Aorta (tissue), 5 donors: ENCODE data around the gene CYYR1. TPM values are rescaled to one million over a fixed set of nuclear protein-coding genes. Genes with fewer than 3 reads are reported as not detected.

Experiments used
- ATAC-seq: fragments of 200-7000 bp; cut with Tn5 transposase; one replicate; pipeline ENCODE4 v1.9.1; 2022; ENCODE audit warnings: moderate library complexity; ENCODE audit not compliant: low FRiP score
- DNase-seq, 2 donors: peaks; one replicate each; pipeline ENCODE4 v3.0.0-alpha.2; 2020
- H3K27ac ChIP-seq, 2 donors: one replicate each; pipeline ENCODE4 v1.5.1; 2013; ENCODE audit warnings: low read length in 2 of 2, mild to moderate bottlenecking in 2 of 2, moderate library complexity in 2 of 2, control low read depth in 1 of 2, inconsistent platforms in 1 of 2, low read depth in 1 of 2
- H3K27me3 ChIP-seq, 2 donors: one replicate each; pipeline ENCODE4 v1.6.1; 2013; ENCODE audit warnings: control low read depth in 1 of 2, low read length in 1 of 2, mild to moderate bottlenecking in 1 of 2, moderate library complexity in 1 of 2; ENCODE audit not compliant: insufficient read depth in 2 of 2, control insufficient read depth in 1 of 2
- H3K36me3 ChIP-seq, 2 donors: one replicate each; pipeline ENCODE4 v1.6.1; 2013; ENCODE audit warnings: control low read depth in 1 of 2, low read length in 1 of 2, mild to moderate bottlenecking in 1 of 2; ENCODE audit not compliant: insufficient read depth in 2 of 2, control insufficient read depth in 1 of 2
- H3K4me1 ChIP-seq, 2 donors: one replicate each; pipeline ENCODE4 v1.6.1; 2013; ENCODE audit warnings: low read length in 2 of 2, control low read depth in 1 of 2, mild to moderate bottlenecking in 1 of 2, moderate library complexity in 1 of 2; ENCODE audit not compliant: insufficient read depth in 2 of 2, control insufficient read depth in 1 of 2
- H3K4me3 ChIP-seq, 2 donors: one replicate each; pipeline ENCODE4 v1.5.1; 2013; ENCODE audit warnings: low read length in 2 of 2, control low read depth in 1 of 2, mild to moderate bottlenecking in 1 of 2
- H3K9me3 ChIP-seq: one replicate; pipeline ENCODE4 v1.6.1; 2013; ENCODE audit warnings: mild to moderate bottlenecking, low read length; ENCODE audit not compliant: control insufficient read depth
- WGBS, 2 donors: extraction: QIAGEN DNeasy Blood & Tissue Kit; methylation state at CpG; one replicate each; pipeline ENCODE4 v1.1.7; 2013; 5-methylcytosine and 5-hydroxymethylcytosine counted together
- intact Hi-C, 2 donors: fragments of 100-400 bp; cut with DNase I; formaldehyde crosslinking; loops; one replicate each; pipeline versions ENCODE4 v1.14.2 to v1.15.0; 2022
- polyA plus RNA-seq, 2 donors: library from polyadenylated mRNA; stranded (reverse); fragments of 200-250 nt; gene quantifications; one replicate each; pipeline ENCODE4 v1.2.3, GENCODE V29; 2013
- total RNA-seq, 2 donors: library from RNA; stranded (reverse); fragmentation: NEBNext Ultra II Directional; extraction: Animal tissue kit (Norgen Biotek cat#: 25700); gene quantifications; one replicate each; pipeline ENCODE4 v1.2.1, GENCODE V29; 2021
- donor health status: healthy with polysubstance abuse.
- donor health status: Bipolar disorder and iron deficiency.
- donor health status: DM: no; HTN: no; CAD: no.
- donor health status: DM: no; HTN: no; CAD: no.
- donor health status: DM: yes; HTN: yes; CAD: no.

CYYR1 gene
- total and polyA plus RNA-seq, 4 donors, result 1.6 to 45.8 (median 13.4) TPM

DNA sequence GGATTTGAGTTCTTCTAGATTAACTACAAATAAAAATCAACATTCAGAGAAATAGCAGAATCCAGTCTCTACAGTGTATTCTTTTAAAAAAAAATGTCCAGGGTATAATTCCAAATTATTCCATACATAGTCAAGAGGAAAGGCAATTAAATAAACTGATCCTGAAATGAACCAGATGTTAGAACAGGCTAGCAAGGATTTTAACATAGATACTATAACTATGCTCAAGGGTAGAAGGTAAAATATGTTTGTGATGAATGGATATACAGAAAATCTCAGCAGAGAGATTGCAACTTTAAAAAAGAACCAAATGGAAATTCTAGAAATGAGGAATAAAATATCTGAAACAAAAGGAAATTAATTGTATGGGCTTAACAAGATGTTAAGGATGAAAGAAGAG lies 32.4 kb downstream of the CYYR1 start:
- DNase-seq (no peak), ATAC-seq (no peak)
- Histone ChIP-seq H3K27ac (no peak overlapping the region), H3K27me3 (no peaks in the 10 kb centered on the region), H3K9me3 (no peaks in the 10 kb centered on the region), H3K4me1 (no peaks in the 10 kb centered on the region), H3K36me3 (no peaks in the 10 kb centered on the region), H3K4me3 (no peak overlapping the region)
- intact Hi-C loops, result no loop called here

- Histone ChIP-seq H3K27me3 (no peaks in the 10 kb centered on the region), H3K27ac (no peak overlapping the region), H3K4me3 (no peak overlapping the region), H3K4me1 (no peaks in the 10 kb centered on the region), H3K9me3 (no peaks in the 10 kb centered on the region), H3K36me3 (no peaks in the 10 kb centered on the region)
- no peak for DNase-seq
- intact Hi-C loops, result no loop called here
- no peak for ATAC-seq
- 94 to 95% methylated on average over 2 of the region's 2 CpGs for WGBS, 2 donors
These were observed 33.5 kb downstream of the CYYR1 start for GRCh38 chr21:26539566-26539965.

- DNase-seq (no peak), ATAC-seq (no peak)
- H3K9me3 ChIP-seq, result no peaks in the 10 kb centered on the region
- H3K27me3 ChIP-seq, result no peaks in the 10 kb centered on the region
- intact Hi-C loops, result no loop called here
- H3K27ac ChIP-seq, result no peak overlapping the region
- H3K4me3 ChIP-seq, result no peak overlapping the region
- no peaks in the 10 kb centered on the region for H3K4me1 ChIP-seq
- 90 to 91% methylated on average over 4 of the region's 4 CpGs for WGBS, 2 donors
- no peaks in the 10 kb centered on the region for H3K36me3 ChIP-seq
These were observed 38.6 kb downstream of the CYYR1 start for GRCh38 chr21:26534517-26534916.

GRCh38 chr21:26532208-26532607 lies 40.9 kb downstream of the CYYR1 start:
- Histone ChIP-seq H3K27me3 (no peaks in the 10 kb centered on the region), H3K4me3 (no peak overlapping the region), H3K9me3 (no peaks in the 10 kb centered on the region), H3K4me1 (no peaks in the 10 kb centered on the region), H3K36me3 (no peaks in the 10 kb centered on the region), H3K27ac (no peak overlapping the region)
- ATAC-seq, result no peak
- intact Hi-C loops, result no loop called here
- WGBS, 2 donors, result 74 to 76% methylated on average over 2 of the region's 2 CpGs
- DNase-seq, result no peak

DNA sequence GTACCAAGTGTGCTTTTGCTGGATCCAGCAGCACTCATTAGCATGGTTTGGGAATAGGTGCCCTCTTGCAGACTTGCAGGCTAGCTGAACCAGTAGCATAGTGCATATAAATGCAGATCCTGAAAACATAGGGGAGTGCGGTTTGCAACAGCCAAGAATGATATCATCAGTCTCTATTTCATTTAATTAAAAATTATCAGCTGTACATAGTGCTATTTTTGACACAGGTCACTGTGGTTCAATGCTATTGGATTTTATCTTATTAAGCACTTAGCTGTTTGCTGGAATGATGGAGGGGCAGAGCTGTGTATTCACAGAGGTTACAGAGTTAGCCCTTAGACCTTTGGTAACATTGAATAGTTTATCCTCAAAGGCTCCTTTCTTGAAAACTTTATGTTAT lies 43.6 kb downstream of the CYYR1 start:
- WGBS, 2 donors, result 75% methylated on average over 1 of the region's 1 CpG
- Histone ChIP-seq H3K4me1 (no peaks in the 10 kb centered on the region), H3K27ac (no peak overlapping the region), H3K4me3 (no peak overlapping the region), H3K36me3 (no peaks in the 10 kb centered on the region), H3K9me3 (no peaks in the 10 kb centered on the region), H3K27me3 (no peaks in the 10 kb centered on the region)
- intact Hi-C loops, result no loop called here
- no peak for ATAC-seq
- DNase-seq, result no peak

DNA sequence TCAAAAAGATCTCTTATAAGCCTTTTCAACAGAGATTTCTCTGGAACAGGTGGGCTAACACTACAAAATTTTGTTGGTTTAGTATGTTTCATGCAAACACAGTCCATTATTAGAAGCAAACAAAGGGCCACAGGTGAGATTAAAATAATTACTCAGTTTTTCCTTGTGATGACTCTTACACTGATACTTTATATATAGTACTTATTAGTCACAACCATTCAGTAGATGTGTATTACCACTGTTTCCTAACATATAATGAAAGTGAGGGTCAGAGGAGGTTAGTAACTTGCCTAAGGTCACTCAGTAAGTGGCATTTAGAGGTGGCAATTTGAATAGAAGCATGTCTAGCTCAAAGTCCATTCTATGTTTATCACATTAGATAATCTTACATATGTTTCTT lies 44.2 kb downstream of the CYYR1 start:
- Histone ChIP-seq H3K36me3 (no peaks in the 10 kb centered on the region), H3K4me1 (no peaks in the 10 kb centered on the region), H3K4me3 (no peak overlapping the region), H3K9me3 (no peaks in the 10 kb centered on the region), H3K27me3 (no peaks in the 10 kb centered on the region), H3K27ac (no peak overlapping the region)
- intact Hi-C loops, result no loop called here
- DNase-seq (no peak), ATAC-seq (no peak)

- Histone ChIP-seq H3K27ac (no peak overlapping the region), H3K4me1 (no peaks in the 10 kb centered on the region), H3K9me3 (no peaks in the 10 kb centered on the region), H3K36me3 (no peaks in the 10 kb centered on the region), H3K27me3 (no peaks in the 10 kb centered on the region), H3K4me3 (no peak overlapping the region)
- DNase-seq, result no peak
- intact Hi-C loops, result no loop called here
- 67 to 70% methylated on average over 7 of the region's 7 CpGs for WGBS, 2 donors
- ATAC-seq, result no peak
These were observed 50.4 kb downstream of the CYYR1 start for GRCh38 chr21:26522704-26523103.

DNA sequence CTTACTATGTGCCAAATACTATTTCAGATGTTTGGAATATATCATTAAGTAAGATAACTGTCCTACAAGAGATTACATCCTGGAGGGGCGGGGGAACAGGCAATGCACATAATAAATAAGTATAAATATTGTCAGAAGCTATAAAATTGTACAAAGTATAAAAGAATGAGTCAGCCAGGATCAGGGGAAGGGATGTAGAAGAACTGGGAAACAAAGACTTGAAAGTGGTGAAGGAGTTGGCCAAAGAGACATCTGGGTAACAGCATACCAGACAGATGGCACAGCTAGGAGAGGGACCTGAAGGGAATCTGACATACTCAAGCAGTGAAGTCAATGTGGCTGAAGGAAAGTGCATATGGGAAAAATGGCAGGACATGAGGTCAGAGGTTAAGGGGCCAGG lies 53.9 kb downstream of the CYYR1 start:
- H3K4me3 ChIP-seq, result no peak overlapping the region
- no peak overlapping the region for H3K27ac ChIP-seq
- ATAC-seq, result no peak
- no peak for DNase-seq
- H3K27me3 ChIP-seq, result no peaks in the 10 kb centered on the region
- no peaks in the 10 kb centered on the region for H3K9me3 ChIP-seq
- intact Hi-C loops, result no loop called here
- no peaks in the 10 kb centered on the region for H3K36me3 ChIP-seq
- WGBS, 2 donors, result 100% methylated on average over 1 of the region's 1 CpG
- no peaks in the 10 kb centered on the region for H3K4me1 ChIP-seq

GRCh38 chr21:26515257-26515656 lies 57.8 kb downstream of the CYYR1 start:
- 63 to 75% methylated on average over 3 of the region's 3 CpGs for WGBS, 2 donors
- Histone ChIP-seq H3K27ac (no peak overlapping the region), H3K36me3 (no peaks in the 10 kb centered on the region), H3K4me3 (no peak overlapping the region), H3K9me3 (no peaks in the 10 kb centered on the region), H3K27me3 (no peaks in the 10 kb centered on the region), H3K4me1 (peaks cover 0 to 7% of the 10 kb centered on the region in 2 donors)
- ATAC-seq (no peak), DNase-seq (no peak)
- intact Hi-C loops, result no loop called here
